ENCODE data around the gene FBXO28.

DNA sequence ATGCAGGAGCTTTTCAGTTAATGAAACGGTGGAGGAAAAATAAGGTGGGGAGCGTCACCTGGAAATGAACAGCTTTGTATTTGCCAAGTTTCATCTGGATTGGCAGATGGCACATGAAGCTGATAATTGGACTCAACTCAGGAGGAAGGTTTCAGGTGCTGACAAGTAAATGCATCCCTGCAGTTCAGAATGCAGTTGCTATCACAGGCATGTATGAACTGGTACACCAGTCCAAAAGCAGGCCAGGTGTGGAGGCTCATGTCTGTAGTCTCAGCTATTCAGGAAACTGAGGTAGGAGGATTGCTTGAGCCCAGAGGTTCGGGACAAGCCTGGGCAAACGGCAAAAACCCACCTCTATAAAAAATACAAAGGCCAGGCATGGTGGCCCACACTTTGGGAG lies 84.7 kb downstream of the FBXO28 start:
- TF ChIP-seq, protein P1, sequence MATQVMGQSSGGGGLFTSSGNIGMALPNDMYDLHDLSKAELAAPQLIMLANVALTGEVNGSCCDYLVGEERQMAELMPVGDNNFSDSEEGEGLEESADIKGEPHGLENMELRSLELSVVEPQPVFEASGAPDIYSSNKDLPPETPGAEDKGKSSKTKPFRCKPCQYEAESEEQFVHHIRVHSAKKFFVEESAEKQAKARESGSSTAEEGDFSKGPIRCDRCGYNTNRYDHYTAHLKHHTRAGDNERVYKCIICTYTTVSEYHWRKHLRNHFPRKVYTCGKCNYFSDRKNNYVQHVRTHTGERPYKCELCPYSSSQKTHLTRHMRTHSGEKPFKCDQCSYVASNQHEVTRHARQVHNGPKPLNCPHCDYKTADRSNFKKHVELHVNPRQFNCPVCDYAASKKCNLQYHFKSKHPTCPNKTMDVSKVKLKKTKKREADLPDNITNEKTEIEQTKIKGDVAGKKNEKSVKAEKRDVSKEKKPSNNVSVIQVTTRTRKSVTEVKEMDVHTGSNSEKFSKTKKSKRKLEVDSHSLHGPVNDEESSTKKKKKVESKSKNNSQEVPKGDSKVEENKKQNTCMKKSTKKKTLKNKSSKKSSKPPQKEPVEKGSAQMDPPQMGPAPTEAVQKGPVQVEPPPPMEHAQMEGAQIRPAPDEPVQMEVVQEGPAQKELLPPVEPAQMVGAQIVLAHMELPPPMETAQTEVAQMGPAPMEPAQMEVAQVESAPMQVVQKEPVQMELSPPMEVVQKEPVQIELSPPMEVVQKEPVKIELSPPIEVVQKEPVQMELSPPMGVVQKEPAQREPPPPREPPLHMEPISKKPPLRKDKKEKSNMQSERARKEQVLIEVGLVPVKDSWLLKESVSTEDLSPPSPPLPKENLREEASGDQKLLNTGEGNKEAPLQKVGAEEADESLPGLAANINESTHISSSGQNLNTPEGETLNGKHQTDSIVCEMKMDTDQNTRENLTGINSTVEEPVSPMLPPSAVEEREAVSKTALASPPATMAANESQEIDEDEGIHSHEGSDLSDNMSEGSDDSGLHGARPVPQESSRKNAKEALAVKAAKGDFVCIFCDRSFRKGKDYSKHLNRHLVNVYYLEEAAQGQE (IDR thresholded peaks at IDR 0.05; ENCODE audit: low read depth): no peak
- TF ChIP-seq, protein P2, sequence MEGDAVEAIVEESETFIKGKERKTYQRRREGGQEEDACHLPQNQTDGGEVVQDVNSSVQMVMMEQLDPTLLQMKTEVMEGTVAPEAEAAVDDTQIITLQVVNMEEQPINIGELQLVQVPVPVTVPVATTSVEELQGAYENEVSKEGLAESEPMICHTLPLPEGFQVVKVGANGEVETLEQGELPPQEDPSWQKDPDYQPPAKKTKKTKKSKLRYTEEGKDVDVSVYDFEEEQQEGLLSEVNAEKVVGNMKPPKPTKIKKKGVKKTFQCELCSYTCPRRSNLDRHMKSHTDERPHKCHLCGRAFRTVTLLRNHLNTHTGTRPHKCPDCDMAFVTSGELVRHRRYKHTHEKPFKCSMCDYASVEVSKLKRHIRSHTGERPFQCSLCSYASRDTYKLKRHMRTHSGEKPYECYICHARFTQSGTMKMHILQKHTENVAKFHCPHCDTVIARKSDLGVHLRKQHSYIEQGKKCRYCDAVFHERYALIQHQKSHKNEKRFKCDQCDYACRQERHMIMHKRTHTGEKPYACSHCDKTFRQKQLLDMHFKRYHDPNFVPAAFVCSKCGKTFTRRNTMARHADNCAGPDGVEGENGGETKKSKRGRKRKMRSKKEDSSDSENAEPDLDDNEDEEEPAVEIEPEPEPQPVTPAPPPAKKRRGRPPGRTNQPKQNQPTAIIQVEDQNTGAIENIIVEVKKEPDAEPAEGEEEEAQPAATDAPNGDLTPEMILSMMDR (IDR thresholded peaks at IDR 0.05 in 2 of 3, conservative IDR thresholded peaks at IDR 0.05 in 1 of 3; ENCODE audit: borderline replicate concordance in 1 of 3, insufficient read depth in 1 of 3, low read depth in 2 of 3, low read length in 2 of 3): no peak
- no peak for TF ChIP-seq YY1 (IDR thresholded peaks at IDR 0.05; ENCODE audit: extremely low read depth, insufficient replicate concordance, low read depth, low read length)
- no peak for TF ChIP-seq EZH2phosphoT487 (IDR thresholded peaks at IDR 0.05; ENCODE audit: borderline replicate concordance)
- TF ChIP-seq EZH2 (IDR thresholded peaks at IDR 0.05): no peak
- no peak for TF ChIP-seq JUND (IDR thresholded peaks at IDR 0.05)

Data from HCT116 (cell line).